Activated CD8-positive, alpha-beta T cell treated with anti-CD3 and anti-CD28 coated beads for 36 hours (primary cell): ENCODE results near the gene GGCX. TPM values are rescaled to one million over a fixed set of nuclear protein-coding genes. Genes with fewer than 3 reads are reported as not detected.

Experiments used
- ATAC-seq: fragments of 200-7000 bp; cut with Tn5 transposase; one replicate; pipeline ENCODE4 v1.10.0; 2021; ENCODE audit warnings: mild to moderate bottlenecking, moderate library complexity
- CTCF ChIA-PET: fragments of 350-600 bp; sonication (Branson Sonifier 250); formaldehyde crosslinking; loops from one replicate; lab custom pipeline; 2021; ENCODE audit warnings: antibody characterized with exemption; lab: Charles Lee
- POLR2A ChIA-PET: fragments of 350-600 bp; sonication (Branson Sonifier 250); formaldehyde crosslinking; loops from one replicate; lab custom pipeline; 2021; ENCODE audit warnings: antibody characterized with exemption; lab: Charles Lee
- DNase-seq: peaks from one replicate; pipeline ENCODE4 v3.0.0-alpha.2; 2020
- H3K27ac Mint-ChIP-seq: one replicate; pipeline ENCODE4 v1.8.0; 2021; ENCODE audit warnings: mild to moderate bottlenecking, mixed read lengths
- H3K27me3 Mint-ChIP-seq: one replicate; pipeline ENCODE4 v1.8.0; 2021; ENCODE audit warnings: mixed read lengths
- H3K36me3 Mint-ChIP-seq: one replicate; pipeline ENCODE4 v1.8.0; 2021; ENCODE audit warnings: low read depth, mixed read lengths
- H3K4me1 Mint-ChIP-seq: one replicate; pipeline ENCODE4 v1.8.0; 2021; ENCODE audit warnings: low read depth, mixed read lengths
- H3K4me3 Mint-ChIP-seq: one replicate; pipeline ENCODE4 v1.8.0; 2021; ENCODE audit warnings: mild to moderate bottlenecking, moderate library complexity, mixed read lengths
- H3K9me3 Mint-ChIP-seq: one replicate; pipeline ENCODE4 v1.8.0; 2021; ENCODE audit warnings: mixed read lengths
- CTCF ChIP-seq: fragments of 200-600 bp; IDR thresholded peaks from one replicate; pipeline ENCODE4 v1.8.0; 2022; ENCODE audit warnings: antibody characterized with exemption, mild to moderate bottlenecking
- intact Hi-C: fragments of 100-400 bp; cut with micrococcal nuclease; formaldehyde crosslinking; loops from one replicate; pipeline ENCODE4 v1.10.0; 2022
- total RNA-seq, 2 experiments: library from RNA; stranded (reverse); gene quantifications; one replicate each; pipeline ENCODE4 v1.2.3, GENCODE V29; 2021

The GGCX gene
- total RNA-seq = 10 to 100 TPM; 14.6 to 16.7 TPM

- ChIA-PET CTCF (interaction anchor here (0.9 to 4.1 kb wide), 5 partner anchors 11 to 173 kb away, joined by 3 to 35 read pairs (median 6); partner anchors contain the start of gene SH2D6), POLR2A (interaction anchor here (0.6 to 23.8 kb wide), 9 partner anchors 9 to 156 kb away, joined by 3 to 467 read pairs (median 4); partner anchors contain the start of genes MAT2A, RNF181 and VAMP8)
- intact Hi-C loops = no loop called here
- no peaks in the 10 kb centered on the region for H3K27me3 Mint-ChIP-seq
- no peak for TF ChIP-seq CTCF
- ATAC-seq (peak; percentile 95), DNase-seq (peak; percentile 98)
- H3K9me3 Mint-ChIP-seq = no peaks in the 10 kb centered on the region
- peak within 1 kb of the TSS; percentile 100 for H3K4me3 Mint-ChIP-seq
- peaks cover 32% of the 10 kb centered on the region for H3K4me1 Mint-ChIP-seq
- H3K27ac Mint-ChIP-seq = peak within 1 kb of the TSS; percentile 100
- peaks cover 8% of the 10 kb centered on the region for H3K36me3 Mint-ChIP-seq
Measured at GRCh38 chr2:85561280-85562212, at the start of gene GGCX. TSS of gene GGCX (minus strand) at chr2:85561493. CDS start at chr2:85561428, 65 bp downstream.

GRCh38 chr2:85607268-85608215, 46.2 kb upstream of the GGCX start:
- POLR2A ChIA-PET = interaction anchor here (1.0 to 6.1 kb wide), 2 partner anchors 9 to 14 kb away, joined by 3 to 34 read pairs; partner anchors contain the start of gene USP39
- H3K4me3 Mint-ChIP-seq = no peak overlapping the region
- TF ChIP-seq CTCF = no peak
- peak overlapping the region; percentile 31 for H3K27ac Mint-ChIP-seq
- CTCF ChIA-PET = no interaction called here
- H3K36me3 Mint-ChIP-seq = peaks cover 24% of the 10 kb centered on the region
- peaks cover 46% of the 10 kb centered on the region for H3K4me1 Mint-ChIP-seq
- H3K9me3 Mint-ChIP-seq = no peaks in the 10 kb centered on the region
- no peak for DNase-seq
- H3K27me3 Mint-ChIP-seq = no peaks in the 10 kb centered on the region
- intact Hi-C loops = no loop called here
- no peak for ATAC-seq

GRCh38 chr2:85606116-85606455, 44.8 kb upstream of the GGCX start:
- H3K27me3 Mint-ChIP-seq = no peaks in the 10 kb centered on the region
- H3K27ac Mint-ChIP-seq = no peak overlapping the region
- POLR2A ChIA-PET = interaction anchor here (1.0 to 6.1 kb wide), 6 partner anchors 10 to 60 kb away, joined by 3 to 34 read pairs (median 5); partner anchors contain the start of genes RNF181 and USP39
- CTCF ChIA-PET = interaction anchor here (0.7 to 2.2 kb wide), 4 partner anchors 10 to 32 kb away, joined by 3 to 8 read pairs (median 5); partner anchors contain the start of genes RNF181 and USP39
- DNase-seq (no peak), ATAC-seq (no peak)
- no peaks in the 10 kb centered on the region for H3K9me3 Mint-ChIP-seq
- peaks cover 46% of the 10 kb centered on the region for H3K4me1 Mint-ChIP-seq
- intact Hi-C loops = no loop called here
- peaks cover 18% of the 10 kb centered on the region for H3K36me3 Mint-ChIP-seq
- no peak overlapping the region for H3K4me3 Mint-ChIP-seq
- no peak for TF ChIP-seq CTCF

GRCh38 chr2:85605406-85606115, 44.3 kb upstream of the GGCX start:
- ChIA-PET CTCF (interaction anchor here (1.3 to 2.2 kb wide), 4 partner anchors 9 to 32 kb away, joined by 3 to 10 read pairs (median 7); partner anchors contain the start of genes RNF181 and USP39), POLR2A (interaction anchor here (1.0 to 6.1 kb wide), 7 partner anchors 11 to 59 kb away, joined by 4 to 34 read pairs (median 6); partner anchors contain the start of genes RNF181 and USP39)
- Mint-ChIP-seq H3K9me3 (no peaks in the 10 kb centered on the region), H3K4me3 (no peak overlapping the region), H3K36me3 (peaks cover 18% of the 10 kb centered on the region), H3K27ac (no peak overlapping the region), H3K4me1 (peaks cover 46% of the 10 kb centered on the region), H3K27me3 (no peaks in the 10 kb centered on the region)
- DNase-seq (no peak), ATAC-seq (no peak)
- no peak for TF ChIP-seq CTCF
- intact Hi-C loops = no loop called here
